ELR (cell line): Measurements from ENCODE around the gene ARRDC4.
A peak's percentile ranks its signal among the peaks of the same experiment; 100 is the strongest.

Source experiments
- DNase-seq: peaks from one replicate; pipeline ENCODE4 v3.0.0-alpha.2; 2015; ENCODE audit warnings: low read depth

ARRDC4 gene

DNA sequence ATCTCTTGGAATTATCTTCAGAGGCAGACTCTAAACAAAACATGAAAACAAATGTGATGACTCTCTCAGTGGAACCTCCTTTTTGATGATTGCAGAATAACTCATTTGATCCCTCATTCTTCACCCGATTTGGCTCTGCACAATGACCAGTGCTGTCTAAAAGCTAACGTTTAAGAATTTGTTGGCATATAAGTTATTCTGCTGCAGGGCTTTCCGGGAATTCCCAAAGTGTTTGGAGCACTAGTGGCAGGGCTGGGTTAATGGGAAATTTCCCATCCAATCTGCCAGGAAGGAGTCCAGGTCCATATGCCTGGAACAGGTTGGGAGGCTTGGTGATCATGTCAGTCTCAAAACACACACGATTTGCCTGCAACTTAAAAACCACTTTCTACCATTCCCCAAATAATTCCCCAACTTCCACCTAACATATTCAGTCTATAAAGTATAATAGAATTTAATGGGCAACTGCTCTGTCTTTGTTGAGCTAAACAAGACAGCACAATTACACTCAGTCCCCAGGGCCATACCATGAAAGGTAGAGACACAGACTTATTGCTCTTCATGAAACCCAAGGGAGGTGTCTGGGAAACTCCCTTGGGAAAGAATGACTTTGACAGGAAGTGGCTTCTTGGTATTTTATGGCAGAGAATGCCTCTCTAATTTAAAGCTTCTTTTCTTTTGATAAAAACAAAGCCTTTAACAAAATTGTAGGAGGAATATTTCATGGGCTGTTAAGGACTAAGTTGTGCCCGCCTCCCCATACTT, 38.0 kb downstream of the ARRDC4 start:
- peak; percentile 25 for DNase-seq

DNA sequence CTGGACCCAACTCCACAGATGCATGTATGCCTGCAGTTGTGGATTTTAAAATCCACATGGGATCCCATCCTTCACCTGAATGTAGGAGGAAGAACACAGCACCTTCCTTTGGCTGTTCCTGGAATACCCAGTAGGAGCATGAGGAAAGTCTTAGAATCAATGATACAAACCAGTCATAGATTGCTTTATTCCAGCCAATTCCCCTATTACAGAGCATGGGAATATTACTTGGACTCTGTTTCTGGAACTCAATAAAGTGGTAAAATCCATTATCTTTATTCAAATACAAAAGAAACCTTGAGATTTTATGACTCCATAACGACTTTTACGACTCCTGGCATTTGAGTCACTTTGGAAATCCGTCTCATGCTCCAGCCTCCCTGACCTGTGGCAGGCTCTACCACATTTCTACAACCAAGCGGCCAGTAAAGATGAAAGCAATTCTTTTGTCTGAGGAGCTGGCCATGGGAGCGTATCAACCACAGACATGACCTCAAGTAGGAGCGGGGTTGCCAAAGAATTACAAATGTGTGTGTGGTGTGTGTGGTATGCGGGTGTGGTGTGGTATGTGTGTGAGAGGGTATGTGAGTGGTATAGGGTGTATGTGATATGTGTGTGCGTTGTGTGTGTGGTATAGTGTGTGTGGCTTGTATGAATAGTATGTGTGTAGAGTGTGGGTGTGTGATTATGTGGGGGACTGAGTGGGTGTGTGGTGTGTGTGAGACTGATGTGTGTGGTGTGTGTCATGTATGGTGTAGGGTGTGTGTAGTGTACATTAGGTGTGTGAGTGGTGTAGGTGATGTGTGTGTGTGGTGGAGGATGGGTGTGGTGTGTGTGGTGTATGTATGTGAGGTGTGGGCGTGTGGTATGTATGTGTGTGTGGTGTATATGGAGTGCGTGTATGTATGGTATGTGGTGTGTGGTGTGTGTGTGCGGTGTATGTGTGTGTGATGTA, 40.0 kb downstream of the ARRDC4 start:
- DNase-seq, result no peak

DNA sequence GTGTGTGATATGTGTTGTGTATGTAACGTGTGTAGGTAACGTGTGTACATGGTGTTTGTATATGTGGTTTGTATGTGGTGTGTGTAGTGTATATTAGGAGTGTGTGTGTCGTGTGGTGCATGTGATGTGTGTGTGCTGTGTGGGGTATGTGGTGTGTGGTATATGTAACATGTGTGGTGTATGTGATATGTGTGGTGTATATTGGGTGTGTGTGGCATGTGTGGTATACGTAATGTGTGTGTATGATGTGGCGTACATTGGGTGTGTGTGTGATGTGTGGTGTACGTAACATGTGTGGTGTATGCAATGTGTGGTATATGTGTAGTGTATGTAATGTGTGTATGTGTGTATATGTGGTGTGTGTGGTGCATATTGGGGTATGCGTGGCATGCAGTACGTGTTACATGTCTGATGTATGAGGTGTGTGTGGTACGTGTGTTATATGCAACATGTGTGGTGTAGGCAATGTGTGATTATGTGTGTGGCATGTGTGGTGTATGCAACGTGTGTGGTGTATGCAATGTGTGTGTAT, 41.2 kb downstream of the ARRDC4 start:
- DNase-seq, result no peak

DNA sequence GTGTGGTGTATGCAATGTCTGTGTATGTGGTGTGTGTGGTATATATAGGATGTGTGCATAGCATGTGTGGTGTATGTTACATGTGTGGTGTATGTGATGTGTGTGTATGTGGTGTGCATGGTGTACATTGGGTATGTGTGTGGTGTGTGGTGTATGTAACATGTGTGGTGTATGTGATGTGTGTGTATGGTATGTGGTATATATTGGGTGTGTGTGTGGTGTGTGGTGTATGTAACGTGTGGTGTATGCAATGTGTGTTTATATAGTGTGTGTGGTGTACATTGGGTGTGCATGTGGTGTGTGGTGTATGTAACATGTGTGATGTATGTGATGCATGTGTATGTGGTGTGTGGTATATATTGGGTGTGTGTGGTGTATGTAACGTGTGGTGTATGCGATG, 41.9 kb downstream of the ARRDC4 start:
- DNase-seq, result no peak

DNA sequence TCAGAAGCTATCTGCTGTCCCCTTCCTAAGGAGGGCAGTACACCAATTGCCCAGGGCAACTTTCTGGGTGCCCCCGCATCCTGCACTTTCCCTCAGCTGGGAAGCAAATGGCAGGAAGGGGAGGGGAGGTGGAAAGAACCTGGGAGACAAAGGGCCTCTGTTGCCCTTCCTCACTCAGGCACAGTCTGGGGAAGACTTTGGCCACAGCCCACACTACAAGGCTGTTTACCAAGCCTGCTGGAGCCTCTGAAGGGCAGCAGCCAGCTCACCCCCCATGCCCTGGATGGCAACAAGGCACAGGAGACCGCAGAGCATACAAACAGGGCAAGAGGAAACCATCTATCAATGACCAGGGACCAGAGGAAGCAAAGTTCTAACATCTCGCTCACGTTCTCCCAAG, 42.4 kb downstream of the ARRDC4 start:
- no peak for DNase-seq

DNA sequence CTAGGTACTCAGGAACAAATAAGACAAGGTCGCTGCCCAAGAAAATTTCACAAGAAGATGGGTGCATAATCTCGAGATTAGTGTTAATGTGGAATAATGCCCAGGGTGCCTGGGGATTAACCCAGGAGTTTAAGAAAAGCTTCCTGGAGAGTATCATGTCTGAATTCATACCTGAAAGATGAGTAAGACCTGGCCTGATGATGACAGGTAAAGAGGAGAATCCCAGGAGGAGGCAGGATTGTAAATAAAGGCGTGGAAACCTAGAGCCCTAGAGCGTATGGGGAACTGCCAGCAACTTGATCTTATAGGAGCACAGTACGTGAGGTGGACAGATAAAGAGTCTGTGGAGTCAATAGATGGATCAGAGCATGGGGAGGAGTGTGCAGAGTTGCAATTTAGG, 43.0 kb downstream of the ARRDC4 start:
- DNase-seq, result no peak

DNA sequence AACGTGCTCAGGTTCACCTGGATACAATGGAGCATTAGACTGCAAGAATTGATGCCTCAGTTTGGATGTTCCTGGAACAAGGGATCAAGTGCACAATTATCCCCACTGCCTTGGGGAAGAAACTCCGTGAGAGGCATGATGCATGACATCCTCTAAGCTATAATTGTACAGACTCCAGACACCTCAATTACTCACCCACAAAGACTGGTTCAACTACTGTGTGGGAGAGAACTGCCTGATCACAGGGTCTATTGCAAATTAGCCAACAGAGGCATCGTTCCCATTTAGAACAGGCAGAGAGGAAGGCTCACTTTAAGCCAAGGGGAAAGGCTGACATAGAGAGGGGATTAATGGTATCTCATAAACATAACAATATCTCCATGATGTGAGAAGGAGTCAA, 43.5 kb downstream of the ARRDC4 start:
- no peak for DNase-seq

DNA sequence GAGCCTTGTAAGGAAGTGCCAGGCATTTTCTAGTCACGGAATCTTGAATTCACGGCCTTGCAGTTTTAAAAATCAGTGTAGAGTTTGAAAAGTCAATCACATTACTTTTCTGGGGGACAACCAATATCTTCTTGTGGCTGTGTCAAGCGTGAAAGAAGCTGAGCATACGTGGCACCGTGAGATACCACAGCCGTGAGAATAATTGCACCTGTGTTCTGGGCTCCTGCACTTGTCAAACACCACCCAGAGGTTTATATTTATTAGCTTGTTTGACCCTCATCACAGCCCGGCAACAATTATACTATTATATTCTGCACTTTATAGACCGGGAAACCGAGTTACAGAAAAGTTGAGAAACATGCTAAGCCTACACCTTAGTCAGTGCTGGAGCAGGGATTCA, 45.2 kb downstream of the ARRDC4 start:
- DNase-seq, result no peak

DNA sequence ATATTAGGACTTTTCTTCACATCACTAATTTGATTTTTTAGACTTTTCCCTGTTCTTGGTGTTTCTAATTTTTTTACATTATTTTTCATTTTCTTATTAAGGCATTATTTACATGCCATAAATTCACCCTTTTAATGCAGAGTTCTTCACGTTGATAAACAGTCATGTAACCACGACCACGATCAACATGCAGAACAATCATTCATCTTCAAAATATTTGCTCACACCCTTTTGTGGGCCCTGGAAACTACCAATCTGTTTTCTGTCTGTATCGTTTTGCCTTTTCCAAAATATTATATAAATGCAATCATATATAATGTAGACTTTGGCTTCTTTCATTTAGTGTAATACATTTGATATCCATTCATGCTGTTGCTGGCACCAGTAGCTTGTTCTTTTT, 48.7 kb downstream of the ARRDC4 start:
- no peak for DNase-seq

DNA sequence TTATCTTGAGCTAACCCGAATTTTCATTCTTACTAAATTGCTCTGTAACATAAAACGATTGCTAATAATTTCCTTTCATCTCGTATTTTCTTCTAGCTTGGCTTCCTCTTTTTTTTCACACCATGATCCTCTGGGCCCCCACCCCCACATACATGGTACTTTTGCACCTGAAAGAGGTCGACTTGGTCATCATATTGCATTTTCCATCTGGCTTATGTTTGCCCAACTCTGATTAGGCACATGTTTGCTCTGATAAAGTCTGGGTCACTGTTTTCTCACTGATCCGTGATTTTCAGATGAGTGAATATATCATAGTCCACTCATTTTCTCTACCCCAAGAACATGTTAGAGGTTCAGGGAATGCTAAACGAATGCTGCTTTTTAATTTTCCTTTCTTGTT, 49.5 kb downstream of the ARRDC4 start:
- DNase-seq, result no peak

DNA sequence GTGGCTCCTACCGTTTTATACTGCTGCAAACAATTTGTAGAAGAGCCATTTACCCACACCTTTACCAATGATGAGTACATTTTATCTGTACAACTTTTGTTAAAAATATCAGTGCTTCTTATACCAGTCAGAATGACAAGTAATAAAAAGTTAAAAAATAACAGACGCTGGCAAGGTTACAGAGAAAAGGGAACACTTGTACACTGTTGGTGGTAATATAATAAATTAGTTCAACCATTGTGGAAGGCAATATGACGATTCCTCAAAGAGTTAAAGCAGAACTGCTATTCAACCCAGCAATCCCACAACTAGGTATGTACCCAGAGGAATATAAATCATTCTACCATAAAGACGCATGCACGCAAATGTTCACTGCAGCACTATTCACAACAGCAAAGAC, 51.9 kb downstream of the ARRDC4 start:
- no peak for DNase-seq

DNA sequence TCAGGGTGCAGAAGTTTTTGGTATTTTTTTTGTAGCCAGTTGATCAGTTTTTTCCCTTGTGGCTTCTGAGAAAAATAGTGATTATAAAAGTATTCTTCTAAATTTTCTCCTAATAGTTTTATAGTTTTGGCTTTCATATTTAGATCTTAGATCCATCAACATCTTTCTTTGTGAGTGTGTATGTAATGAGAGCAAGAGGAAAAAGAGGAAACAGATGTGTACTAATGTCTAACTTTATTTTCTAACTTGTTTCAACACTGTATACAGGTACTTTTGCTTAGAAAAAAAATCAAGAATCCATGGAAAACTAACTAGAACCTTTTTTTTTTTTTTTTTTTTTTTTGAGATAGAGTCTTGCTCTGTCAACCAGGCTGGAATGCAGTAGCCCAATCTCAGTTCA, 53.1 kb downstream of the ARRDC4 start:
- DNase-seq, result no peak

DNA sequence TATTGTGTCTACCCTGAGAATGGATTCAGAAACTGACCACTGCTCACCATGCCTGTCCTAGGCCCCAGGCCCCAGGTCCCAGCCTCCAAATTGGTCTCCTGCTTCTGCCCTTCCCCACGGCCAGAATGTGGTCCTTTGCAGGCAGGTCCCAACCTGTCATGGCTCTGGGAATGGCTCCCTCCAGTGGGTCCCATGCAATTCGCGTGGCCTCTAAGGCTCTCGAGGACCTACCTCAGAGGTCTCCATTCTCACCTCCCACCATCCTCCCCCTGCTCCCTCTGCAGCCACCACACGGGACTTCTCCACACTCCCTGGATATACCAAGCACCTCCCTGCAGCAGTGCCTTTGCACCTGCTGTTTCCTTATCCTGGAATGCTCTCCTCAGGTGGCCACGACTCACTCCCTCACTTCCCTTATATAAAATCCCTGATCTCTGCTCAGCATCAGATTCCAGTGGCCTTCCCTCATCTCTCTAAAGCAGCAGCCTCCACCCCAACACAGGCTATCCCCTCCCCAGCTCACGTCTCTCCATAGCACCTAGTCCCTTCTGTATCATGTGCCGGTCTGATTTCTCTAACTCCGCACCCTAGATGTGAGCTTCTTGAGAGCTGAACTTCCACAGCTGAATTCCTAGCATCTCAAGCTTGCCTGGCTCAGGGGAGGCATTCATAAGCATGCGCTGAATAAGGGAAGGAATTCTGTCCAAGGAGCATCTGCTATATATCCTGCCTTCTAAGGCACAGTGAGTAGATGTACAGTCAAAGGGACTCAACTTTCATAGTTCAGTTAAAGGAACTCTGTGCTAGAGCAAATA, 56.9 kb downstream of the ARRDC4 start:
- DNase-seq, result no peak

DNA sequence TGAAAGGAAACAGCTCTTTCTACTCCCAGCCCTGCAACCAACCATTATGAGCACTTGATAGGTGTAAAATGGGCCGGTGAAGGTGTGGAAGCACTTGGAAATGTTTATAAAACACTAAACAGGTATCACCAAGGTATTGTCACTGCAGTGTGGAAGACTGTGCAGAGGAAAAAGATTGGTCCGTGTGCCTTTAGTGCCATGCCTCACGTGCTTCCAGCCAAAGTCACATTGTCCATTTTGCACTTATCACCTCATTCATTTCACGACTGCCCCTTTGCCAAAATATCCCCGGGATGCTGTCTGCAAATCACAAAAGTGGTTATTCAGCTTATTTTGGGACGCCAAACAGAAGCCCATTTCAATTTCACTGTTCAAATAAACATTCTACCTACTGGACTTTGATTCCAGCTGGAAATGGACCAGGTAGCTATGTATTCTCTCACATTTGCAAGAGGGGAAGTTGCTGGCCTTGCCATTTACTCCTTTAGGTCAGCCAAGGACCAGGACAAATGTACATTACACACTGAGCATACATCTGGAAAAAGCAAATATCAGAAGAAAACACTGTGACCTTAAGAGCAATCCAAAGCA, 58.4 kb downstream of the ARRDC4 start:
- DNase-seq, result no peak
